Measurements from ENCODE around the gene EYA4.

The EYA4 gene

GRCh38 chr6:133202610-133203343 is 38.4 kb upstream of the EYA4 start:
- Histone ChIP-seq H3K36me3 (ENCODE audit: control insufficient read depth in 2 of 2, insufficient read depth in 1 of 2, low read length in 2 of 2) (no peaks in the 10 kb centered on the region), H3K9me3 (ENCODE audit: control insufficient read depth, insufficient read depth, low read depth, low read length) (no peaks in the 10 kb centered on the region; the same call in 1 of the 2 replicates), H3K27ac (ENCODE audit: extremely low read depth, low read depth, low read length) (no peak overlapping the region), H3K4me3 (ENCODE audit: low read depth, low read length) (no peak overlapping the region), H3K4me1 (ENCODE audit: control insufficient read depth, insufficient read depth, low read length) (no peaks in the 10 kb centered on the region; the same call in 1 of the 2 replicates)
- ChIA-PET POLR2A (interaction anchor here (0.8 kb wide), 1 partner anchor 1251 kb away, joined by 3 read pairs; the partner anchor contains the start of gene CCN2), CTCF (interaction anchor here (0.6 to 1.4 kb wide), 7 partner anchors 10 to 349 kb away, joined by 3 to 4 read pairs (median 3); no protein-coding TSS in a partner anchor)
- TF ChIP-seq ZNF580 (tag by site-specific recombination; IDR thresholded peaks at IDR 0.05) = no peak
- no peak for TF ChIP-seq ZNF311 (tag by site-specific recombination; IDR thresholded peaks at IDR 0.05; ENCODE audit: borderline replicate concordance)
- no peak for TF ChIP-seq GFI1B (tag by site-specific recombination; IDR thresholded peaks at IDR 0.05)
- no peak for TF ChIP-seq ZNF404 (tag by site-specific recombination; IDR thresholded peaks at IDR 0.05)
- TF ChIP-seq ZNF792 (tag by site-specific recombination; IDR thresholded peaks at IDR 0.05) = no peak
- TF ChIP-seq ZNF530 (tag by site-specific recombination; IDR thresholded peaks at IDR 0.05; ENCODE audit: low read depth) = no peak
- no peak for TF ChIP-seq HIC1 (tag by site-specific recombination; IDR thresholded peaks at IDR 0.05)
- TF ChIP-seq ZSCAN23 (tag by site-specific recombination; IDR thresholded peaks at IDR 0.05) = no peak
- TF ChIP-seq ZNF843 (tag by site-specific recombination; IDR thresholded peaks at IDR 0.05) = no peak
- no peak for TF ChIP-seq GLI2 (tag by site-specific recombination; IDR thresholded peaks at IDR 0.05; ENCODE audit: borderline replicate concordance, low read depth)
- no peak for TF ChIP-seq ZNF2 (tag by site-specific recombination; IDR thresholded peaks at IDR 0.05)
- no peak for TF ChIP-seq ZBTB20 (tag by site-specific recombination; IDR thresholded peaks at IDR 0.05)
- no peak for TF ChIP-seq ZNF677 (tag by site-specific recombination; IDR thresholded peaks at IDR 0.05)
- TF ChIP-seq FEZF1 (tag by site-specific recombination; IDR thresholded peaks at IDR 0.05) = no peak

GRCh38 chr6:133203344-133203697 is 37.8 kb upstream of the EYA4 start:
- POLR2A ChIA-PET = interaction anchor here (0.8 kb wide), 1 partner anchor 1252 kb away, joined by 3 read pairs; the partner anchor contains the start of gene CCN2
- Histone ChIP-seq H3K4me1 (ENCODE audit: control insufficient read depth, insufficient read depth, low read length) (peaks cover 1% of the 10 kb centered on the region), H3K27ac (ENCODE audit: extremely low read depth, low read depth, low read length) (no peak overlapping the region), H3K9me3 (ENCODE audit: control insufficient read depth, insufficient read depth, low read depth, low read length) (no peaks in the 10 kb centered on the region; the same call in 1 of the 2 replicates), H3K4me3 (ENCODE audit: low read depth, low read length) (no peak overlapping the region), H3K36me3 (ENCODE audit: control insufficient read depth in 2 of 2, insufficient read depth in 1 of 2, low read length in 2 of 2) (no peaks in the 10 kb centered on the region)
- CTCF ChIA-PET = interaction anchor here (0.6 to 1.4 kb wide), 3 partner anchors 11 to 349 kb away, joined by 3 to 4 read pairs (median 3); no protein-coding TSS in a partner anchor
- TF ChIP-seq ZNF621 (tag by site-specific recombination; IDR thresholded peaks at IDR 0.05) (no peak), TCF7L2 (IDR thresholded peaks at IDR 0.05; ENCODE audit: borderline replicate concordance, low read depth, low read length) (no peak), ZNF18 (tag by site-specific recombination; IDR thresholded peaks at IDR 0.05) (no peak), ZNF175 (tag by site-specific recombination; IDR thresholded peaks at IDR 0.05) (no peak)

GRCh38 chr6:133205304-133205703 is 35.9 kb upstream of the EYA4 start:
- Histone ChIP-seq H3K36me3 (ENCODE audit: control insufficient read depth in 2 of 2, insufficient read depth in 1 of 2, low read length in 2 of 2) (no peaks in the 10 kb centered on the region), H3K27ac (ENCODE audit: extremely low read depth, low read depth, low read length) (no peak overlapping the region), H3K4me1 (ENCODE audit: control insufficient read depth, insufficient read depth, low read length) (peaks cover 5% of the 10 kb centered on the region), H3K9me3 (ENCODE audit: control insufficient read depth, insufficient read depth, low read depth, low read length) (no peaks in the 10 kb centered on the region; the same call in 1 of the 2 replicates), H3K4me3 (ENCODE audit: low read depth, low read length) (no peak overlapping the region)
- POLR2A ChIA-PET = no interaction called here
- CTCF ChIA-PET = no interaction called here
- TF ChIP-seq ZNF529 (tag by site-specific recombination; IDR thresholded peaks at IDR 0.05; ENCODE audit: insufficient replicate concordance) = no peak
